ENCODE data around the gene HARBI1.
A peak's percentile ranks its signal among the peaks of the same experiment; 100 is the strongest.

HARBI1 gene

GRCh38 chr11:46617134-46617971 lies at the start of gene HARBI1, which contains the start of gene ATG13:
TSS of gene HARBI1 (minus strand) at chr11:46617227. CDS start at chr11:46616237, 990 bp downstream.
TSS of gene ATG13 (plus strand) at chr11:46617553. CDS start at chr11:46644292, 26,739 bp downstream.
- Histone ChIP-seq H3K9ac (ENCODE audit: low read length) (peak within 1 kb of the TSS; percentile 92), H3K4me2 (ENCODE audit: low read length) (peak within 1 kb of the TSS; percentile 81), H3K9me3 (ENCODE audit: insufficient read depth, low read length) (no peaks in the 10 kb centered on the region), H3K79me2 (ENCODE audit: low read length) (peaks cover 27% of the 10 kb centered on the region), H3K4me3 (ENCODE audit: low read length) (peak within 1 kb of the TSS; percentile 96), H3K4me1 (ENCODE audit: low read length) (peaks cover 13% of the 10 kb centered on the region), H3K36me3 (replicated peaks; ENCODE audit: low read depth, low read length) (no peaks in the 10 kb centered on the region), H3K27ac (ENCODE audit: low read length) (peak within 1 kb of the TSS; percentile 79), H2AFZ (ENCODE audit: low read depth, low read length) (peak within 1 kb of the TSS; percentile 97), H4K20me1 (ENCODE audit: insufficient read depth, low read length) (no peaks in the 10 kb centered on the region), H3K27me3 (ENCODE audit: low read depth, low read length) (no peaks in the 10 kb centered on the region)
- TF ChIP-seq EZH2phosphoT487 (IDR thresholded peaks at IDR 0.05; ENCODE audit: low read depth) (no peak), CTCF (IDR thresholded peaks at IDR 0.05; ENCODE audit: low read depth, low read length) (peak; percentile 79)

GRCh38 chr11:46666516-46666915 lies 49.5 kb upstream of the HARBI1 start:
- Histone ChIP-seq H3K36me3 (replicated peaks; ENCODE audit: low read depth, low read length) (peaks cover 10% of the 10 kb centered on the region), H3K4me1 (ENCODE audit: low read length) (no peaks in the 10 kb centered on the region), H3K4me3 (ENCODE audit: low read length) (no peak overlapping the region), H3K9me3 (ENCODE audit: insufficient read depth, low read length) (no peaks in the 10 kb centered on the region), H3K27me3 (ENCODE audit: low read depth, low read length) (no peaks in the 10 kb centered on the region), H3K9ac (ENCODE audit: low read length) (no peak overlapping the region), H3K79me2 (ENCODE audit: low read length) (no peaks in the 10 kb centered on the region), H3K4me2 (ENCODE audit: low read length) (no peak overlapping the region), H4K20me1 (ENCODE audit: insufficient read depth, low read length) (no peaks in the 10 kb centered on the region), H2AFZ (ENCODE audit: low read depth, low read length) (no peak overlapping the region), H3K27ac (ENCODE audit: low read length) (no peak overlapping the region)
- no peak for TF ChIP-seq EZH2phosphoT487 (IDR thresholded peaks at IDR 0.05; ENCODE audit: low read depth)
- TF ChIP-seq CTCF (IDR thresholded peaks at IDR 0.05; ENCODE audit: low read depth, low read length) = no peak

GRCh38 chr11:46665356-46665755 lies 48.3 kb upstream of the HARBI1 start:
- no peaks in the 10 kb centered on the region for H3K9me3 ChIP-seq (ENCODE audit: insufficient read depth, low read length)
- no peaks in the 10 kb centered on the region for H3K4me1 ChIP-seq (ENCODE audit: low read length)
- peaks cover 10% of the 10 kb centered on the region for H3K36me3 ChIP-seq (replicated peaks; ENCODE audit: low read depth, low read length)

More at GRCh38 chr11:46665356-46665755, 48.3 kb upstream of the HARBI1 start:
- Histone ChIP-seq H3K4me3 (ENCODE audit: low read length) (no peak overlapping the region), H4K20me1 (ENCODE audit: insufficient read depth, low read length) (no peaks in the 10 kb centered on the region), H2AFZ (ENCODE audit: low read depth, low read length) (no peak overlapping the region), H3K4me2 (ENCODE audit: low read length) (no peak overlapping the region), H3K27ac (ENCODE audit: low read length) (no peak overlapping the region), H3K9ac (ENCODE audit: low read length) (no peak overlapping the region), H3K27me3 (ENCODE audit: low read depth, low read length) (no peaks in the 10 kb centered on the region), H3K79me2 (ENCODE audit: low read length) (no peaks in the 10 kb centered on the region)
- TF ChIP-seq CTCF (IDR thresholded peaks at IDR 0.05; ENCODE audit: low read depth, low read length) (no peak), EZH2phosphoT487 (IDR thresholded peaks at IDR 0.05; ENCODE audit: low read depth) (no peak)
